ENCODE results near the gene APEH. TPM values are rescaled to one million over a fixed set of nuclear protein-coding genes. Genes with fewer than 3 reads are reported as not detected.
A peak's percentile ranks its signal among the peaks of the same experiment; 100 is the strongest.

Gene APEH
- total RNA-seq, 5 donors from 2014 or later (not counting 1 experiment from before 2014, with no cell fraction given), result 82.8 to 162 (median 141) TPM

GRCh38 chr3:49709852-49710251 lies 35.7 kb downstream of the APEH start:
- peaks cover 11% of the 10 kb centered on the region for H3K36me3 Mint-ChIP-seq
- ATAC-seq (replicated peaks in 1 of 4) (no peak), DNase-seq (no peak)
- Histone ChIP-seq H3K27me3 (replicated peaks in 1 of 2; ENCODE audit: control insufficient read depth in 2 of 2, extremely low read depth in 1 of 2, insufficient read depth in 2 of 2, low read length in 1 of 2) (no peaks in the 10 kb centered on the region), H3K4me1 (ENCODE audit: control insufficient read depth in 1 of 2, extremely low read depth in 1 of 2, insufficient read depth in 2 of 2, low read length in 2 of 2) (peaks cover 2 to 19% of the 10 kb centered on the region in 2 experiments), H3K9me3 (no peaks in the 10 kb centered on the region), H3K36me3 (ENCODE audit: control insufficient read depth in 2 of 2, extremely low read depth in 1 of 2, insufficient read depth in 1 of 2, low read length in 1 of 2) (peaks cover 0 to 13% of the 10 kb centered on the region in 2 donors), H3K27ac (ENCODE audit: low read length) (no peak overlapping the region), H3K4me3 (ENCODE audit: control insufficient read depth in 1 of 2, extremely low read depth in 1 of 2, low read length in 1 of 2) (no peak overlapping the region)
- H3K27ac Mint-ChIP-seq, result no peak overlapping the region
- WGBS (ENCODE audit: insufficient coverage), result 95% methylated on average over 3 of the region's 8 CpGs
- no peaks in the 10 kb centered on the region for H3K27me3 Mint-ChIP-seq
- no peak overlapping the region for H3K4me3 Mint-ChIP-seq
- CTCF ChIA-PET, result no interaction called here
- POLR2A ChIA-PET, result no interaction called here
- peaks cover 2 to 10% (median 9%) of the 10 kb centered on the region in 3 donors for H3K4me1 Mint-ChIP-seq
- H3K9me3 Mint-ChIP-seq, result no peaks in the 10 kb centered on the region

- H3K27me3 ChIP-seq (replicated peaks in 1 of 2; ENCODE audit: control insufficient read depth in 2 of 2, extremely low read depth in 1 of 2, insufficient read depth in 2 of 2, low read length in 1 of 2), result no peaks in the 10 kb centered on the region
- H3K27me3 Mint-ChIP-seq, result no peaks in the 10 kb centered on the region
- peaks cover 2 to 19% of the 10 kb centered on the region in 2 experiments for H3K4me1 ChIP-seq (ENCODE audit: control insufficient read depth in 1 of 2, extremely low read depth in 1 of 2, insufficient read depth in 2 of 2, low read length in 2 of 2)
- DNase-seq, result no peak
- H3K27ac Mint-ChIP-seq, result peak overlapping the region in 1 of 2 donors; percentile 50
- peaks cover 5 to 10% of the 10 kb centered on the region in 2 donors for H3K36me3 ChIP-seq (ENCODE audit: control insufficient read depth in 2 of 2, extremely low read depth in 1 of 2, insufficient read depth in 1 of 2, low read length in 1 of 2)
- peaks cover 11% of the 10 kb centered on the region for H3K36me3 Mint-ChIP-seq
- ChIA-PET CTCF (no interaction called here), POLR2A (interaction anchor here in 1 of 2 donors (0.6 kb wide), 1 partner anchor 184 kb away, joined by 4 read pairs; no protein-coding TSS in a partner anchor)
- WGBS (ENCODE audit: insufficient coverage), result 70% methylated on average over 4 of the region's 5 CpGs
- ATAC-seq (replicated peaks in 1 of 4), result no peak
- H3K4me1 Mint-ChIP-seq, result peaks cover 4 to 10% (median 9%) of the 10 kb centered on the region in 3 donors
- H3K4me3 ChIP-seq (ENCODE audit: control insufficient read depth in 1 of 2, extremely low read depth in 1 of 2, low read length in 1 of 2), result no peak overlapping the region
- H3K27ac ChIP-seq (ENCODE audit: low read length), result no peak overlapping the region
- no peaks in the 10 kb centered on the region for H3K9me3 Mint-ChIP-seq
- no peaks in the 10 kb centered on the region for H3K9me3 ChIP-seq
- H3K4me3 Mint-ChIP-seq, result no peak overlapping the region
Measured at GRCh38 chr3:49711489-49711888, 37.3 kb downstream of the APEH start.

- H3K36me3 Mint-ChIP-seq, result peaks cover 9% of the 10 kb centered on the region
- CTCF ChIA-PET, result interaction anchor here in 1 of 2 donors (0.7 kb wide), 1 partner anchor 29 kb away, joined by 4 read pairs; no protein-coding TSS in a partner anchor
- no peaks in the 10 kb centered on the region for H3K27me3 Mint-ChIP-seq
- WGBS (ENCODE audit: insufficient coverage), result 95% methylated on average over 11 of the region's 11 CpGs
- no peak for ATAC-seq (replicated peaks in 1 of 4)
- no peak for DNase-seq
- H3K27me3 ChIP-seq (replicated peaks in 1 of 2; ENCODE audit: control insufficient read depth in 2 of 2, extremely low read depth in 1 of 2, insufficient read depth in 2 of 2, low read length in 1 of 2), result no peaks in the 10 kb centered on the region
- H3K9me3 Mint-ChIP-seq, result no peaks in the 10 kb centered on the region
- H3K27ac Mint-ChIP-seq, result no peak overlapping the region
- H3K27ac ChIP-seq (ENCODE audit: low read length), result no peak overlapping the region
- H3K36me3 ChIP-seq (ENCODE audit: control insufficient read depth in 2 of 2, extremely low read depth in 1 of 2, insufficient read depth in 1 of 2, low read length in 1 of 2), result peaks cover 5 to 10% of the 10 kb centered on the region in 2 donors
- H3K4me3 Mint-ChIP-seq, result no peak overlapping the region
- H3K4me3 ChIP-seq (ENCODE audit: control insufficient read depth in 1 of 2, extremely low read depth in 1 of 2, low read length in 1 of 2), result no peak overlapping the region
- POLR2A ChIA-PET, result interaction anchor here in 1 of 2 donors (0.6 kb wide), 1 partner anchor 184 kb away, joined by 4 read pairs; no protein-coding TSS in a partner anchor
- H3K4me1 Mint-ChIP-seq, result peaks cover 4 to 10% (median 9%) of the 10 kb centered on the region in 3 donors
- H3K9me3 ChIP-seq, result no peaks in the 10 kb centered on the region
- H3K4me1 ChIP-seq (ENCODE audit: control insufficient read depth in 1 of 2, extremely low read depth in 1 of 2, insufficient read depth in 2 of 2, low read length in 2 of 2), result peaks cover 2 to 19% of the 10 kb centered on the region in 2 experiments
Measured at GRCh38 chr3:49712166-49712565, 38.0 kb downstream of the APEH start.

- Mint-ChIP-seq H3K27me3 (no peaks in the 10 kb centered on the region), H3K4me3 (no peak overlapping the region), H3K4me1 (peaks cover 4 to 10% (median 9%) of the 10 kb centered on the region in 3 donors), H3K9me3 (no peaks in the 10 kb centered on the region), H3K36me3 (peaks cover 4% of the 10 kb centered on the region), H3K27ac (no peak overlapping the region)
- CTCF ChIA-PET, result interaction anchor here in 1 of 2 donors (0.7 kb wide), 1 partner anchor 28 kb away, joined by 4 read pairs; no protein-coding TSS in a partner anchor
- Histone ChIP-seq H3K36me3 (ENCODE audit: control insufficient read depth in 2 of 2, extremely low read depth in 1 of 2, insufficient read depth in 1 of 2, low read length in 1 of 2) (peaks cover 5 to 10% of the 10 kb centered on the region in 2 donors), H3K4me3 (ENCODE audit: control insufficient read depth in 1 of 2, extremely low read depth in 1 of 2, low read length in 1 of 2) (no peak overlapping the region), H3K27ac (ENCODE audit: low read length) (no peak overlapping the region), H3K27me3 (replicated peaks in 1 of 2; ENCODE audit: control insufficient read depth in 2 of 2, extremely low read depth in 1 of 2, insufficient read depth in 2 of 2, low read length in 1 of 2) (no peaks in the 10 kb centered on the region), H3K9me3 (no peaks in the 10 kb centered on the region), H3K4me1 (ENCODE audit: control insufficient read depth in 1 of 2, extremely low read depth in 1 of 2, insufficient read depth in 2 of 2, low read length in 2 of 2) (peaks cover 2 to 19% of the 10 kb centered on the region in 2 experiments)
- POLR2A ChIA-PET, result interaction anchor here in 1 of 2 donors (0.5 kb wide), 1 partner anchor 176 kb away, joined by 3 read pairs; no protein-coding TSS in a partner anchor
- DNase-seq (peak in 1 of 35 experiments; percentile 31), ATAC-seq (replicated peaks in 1 of 4) (peak in 1 of 4 experiments; percentile 26)
- WGBS (ENCODE audit: insufficient coverage), result 56% methylated on average over 7 of the region's 7 CpGs
Measured at GRCh38 chr3:49712631-49713317, 38.6 kb downstream of the APEH start.

- Histone ChIP-seq H3K27ac (ENCODE audit: low read length) (no peak overlapping the region), H3K4me1 (ENCODE audit: control insufficient read depth in 1 of 2, extremely low read depth in 1 of 2, insufficient read depth in 2 of 2, low read length in 2 of 2) (peaks cover 2 to 26% of the 10 kb centered on the region in 2 experiments), H3K4me3 (ENCODE audit: control insufficient read depth in 1 of 2, extremely low read depth in 1 of 2, low read length in 1 of 2) (no peak overlapping the region), H3K36me3 (ENCODE audit: control insufficient read depth in 2 of 2, extremely low read depth in 1 of 2, insufficient read depth in 1 of 2, low read length in 1 of 2) (peaks cover 5 to 10% of the 10 kb centered on the region in 2 donors), H3K27me3 (replicated peaks in 1 of 2; ENCODE audit: control insufficient read depth in 2 of 2, extremely low read depth in 1 of 2, insufficient read depth in 2 of 2, low read length in 1 of 2) (no peaks in the 10 kb centered on the region), H3K9me3 (no peaks in the 10 kb centered on the region)
- Mint-ChIP-seq H3K27ac (no peak overlapping the region), H3K4me1 (peaks cover 6 to 11% (median 10%) of the 10 kb centered on the region in 3 donors), H3K9me3 (no peaks in the 10 kb centered on the region), H3K36me3 (peaks cover 4% of the 10 kb centered on the region), H3K27me3 (no peaks in the 10 kb centered on the region), H3K4me3 (no peak overlapping the region)
- 92% methylated on average over 13 of the region's 25 CpGs for WGBS (ENCODE audit: insufficient coverage)
- ATAC-seq (replicated peaks in 1 of 4), result no peak
- POLR2A ChIA-PET, result no interaction called here
- no peak for DNase-seq
- CTCF ChIA-PET, result no interaction called here
Measured at GRCh38 chr3:49713336-49714105, 39.4 kb downstream of the APEH start.

All from T-cell (primary cell).